Measurements from ENCODE around the gene SCUBE2. TPM values are rescaled to one million over a fixed set of nuclear protein-coding genes. Genes with fewer than 3 reads are reported as not detected.

Gene SCUBE2
- total and polyA plus RNA-seq, 4 donors = 2.4 to 6.0 (median 3.8) TPM

GRCh38 chr11:9046481-9046880 lies 44.9 kb downstream of the SCUBE2 start:
- 84 to 86% methylated on average over 4 of the region's 4 CpGs for WGBS, 2 donors
- no peaks in the 10 kb centered on the region for H3K36me3 ChIP-seq (ENCODE audit: control insufficient read depth in 1 of 2, insufficient read depth in 2 of 2, low read length in 1 of 2)
- H3K27me3 ChIP-seq (ENCODE audit: control insufficient read depth in 1 of 2, insufficient read depth in 2 of 2, low read length in 1 of 2) = no peaks in the 10 kb centered on the region
- DNase-seq (no peak), ATAC-seq (ENCODE audit: low FRiP score) (no peak)
- intact Hi-C loops (cut with DNase I) = no loop called here
- no peak overlapping the region for H3K27ac ChIP-seq (ENCODE audit: low read depth in 1 of 2, low read length in 2 of 2)
- no peaks in the 10 kb centered on the region for H3K4me1 ChIP-seq (ENCODE audit: control insufficient read depth in 1 of 2, insufficient read depth in 2 of 2, low read length in 2 of 2)
- no peaks in the 10 kb centered on the region for H3K9me3 ChIP-seq (ENCODE audit: control insufficient read depth, low read length)
- no peak overlapping the region for H3K4me3 ChIP-seq (ENCODE audit: low read length in 2 of 2)

- Histone ChIP-seq H3K9me3 (ENCODE audit: control insufficient read depth, low read length) (no peaks in the 10 kb centered on the region), H3K27ac (ENCODE audit: low read depth in 1 of 2, low read length in 2 of 2) (no peak overlapping the region), H3K27me3 (ENCODE audit: control insufficient read depth in 1 of 2, insufficient read depth in 2 of 2, low read length in 1 of 2) (no peaks in the 10 kb centered on the region), H3K36me3 (ENCODE audit: control insufficient read depth in 1 of 2, insufficient read depth in 2 of 2, low read length in 1 of 2) (no peaks in the 10 kb centered on the region), H3K4me3 (ENCODE audit: low read length in 2 of 2) (no peak overlapping the region), H3K4me1 (ENCODE audit: control insufficient read depth in 1 of 2, insufficient read depth in 2 of 2, low read length in 2 of 2) (no peaks in the 10 kb centered on the region)
- intact Hi-C loops (cut with DNase I) = no loop called here
- WGBS, 2 donors = 91 to 93% methylated on average over 1 of the region's 1 CpG
- DNase-seq (no peak), ATAC-seq (ENCODE audit: low FRiP score) (no peak)
Observed at GRCh38 chr11:9042488-9042887, 48.9 kb downstream of the SCUBE2 start.

- Histone ChIP-seq H3K27me3 (ENCODE audit: control insufficient read depth in 1 of 2, insufficient read depth in 2 of 2, low read length in 1 of 2) (no peaks in the 10 kb centered on the region), H3K27ac (ENCODE audit: low read depth in 1 of 2, low read length in 2 of 2) (no peak overlapping the region), H3K9me3 (ENCODE audit: control insufficient read depth, low read length) (no peaks in the 10 kb centered on the region), H3K4me1 (ENCODE audit: control insufficient read depth in 1 of 2, insufficient read depth in 2 of 2, low read length in 2 of 2) (no peaks in the 10 kb centered on the region), H3K36me3 (ENCODE audit: control insufficient read depth in 1 of 2, insufficient read depth in 2 of 2, low read length in 1 of 2) (no peaks in the 10 kb centered on the region), H3K4me3 (ENCODE audit: low read length in 2 of 2) (no peak overlapping the region)
- intact Hi-C loops (cut with DNase I) = no loop called here
- ATAC-seq (ENCODE audit: low FRiP score) (no peak), DNase-seq (no peak)
- 99 to 100% methylated on average over 2 of the region's 2 CpGs for WGBS, 2 donors
Observed at GRCh38 chr11:9041747-9042146, 49.7 kb downstream of the SCUBE2 start.

GRCh38 chr11:9040410-9040809 lies 51.0 kb downstream of the SCUBE2 start:
- intact Hi-C loops (cut with DNase I) = no loop called here
- Histone ChIP-seq H3K36me3 (ENCODE audit: control insufficient read depth in 1 of 2, insufficient read depth in 2 of 2, low read length in 1 of 2) (no peaks in the 10 kb centered on the region), H3K27me3 (ENCODE audit: control insufficient read depth in 1 of 2, insufficient read depth in 2 of 2, low read length in 1 of 2) (no peaks in the 10 kb centered on the region), H3K4me3 (ENCODE audit: low read length in 2 of 2) (no peak overlapping the region), H3K27ac (ENCODE audit: low read depth in 1 of 2, low read length in 2 of 2) (no peak overlapping the region), H3K4me1 (ENCODE audit: control insufficient read depth in 1 of 2, insufficient read depth in 2 of 2, low read length in 2 of 2) (no peaks in the 10 kb centered on the region), H3K9me3 (ENCODE audit: control insufficient read depth, low read length) (no peaks in the 10 kb centered on the region)
- 94 to 95% methylated on average over 10 of the region's 10 CpGs for whole genome bisulfite sequencing, 2 donors
- ATAC-seq (ENCODE audit: low FRiP score) (no peak), DNase-seq (no peak)

- Histone ChIP-seq H3K27me3 (ENCODE audit: control insufficient read depth in 1 of 2, insufficient read depth in 2 of 2, low read length in 1 of 2) (no peaks in the 10 kb centered on the region), H3K4me1 (ENCODE audit: control insufficient read depth in 1 of 2, insufficient read depth in 2 of 2, low read length in 2 of 2) (no peaks in the 10 kb centered on the region), H3K9me3 (ENCODE audit: control insufficient read depth, low read length) (no peaks in the 10 kb centered on the region), H3K4me3 (ENCODE audit: low read length in 2 of 2) (no peak overlapping the region), H3K36me3 (ENCODE audit: control insufficient read depth in 1 of 2, insufficient read depth in 2 of 2, low read length in 1 of 2) (no peaks in the 10 kb centered on the region), H3K27ac (ENCODE audit: low read depth in 1 of 2, low read length in 2 of 2) (no peak overlapping the region)
- intact Hi-C loops (cut with DNase I) = no loop called here
- DNase-seq (no peak), ATAC-seq (ENCODE audit: low FRiP score) (no peak)
- WGBS, 2 donors = 97 to 98% methylated on average over 19 of the region's 19 CpGs
Observed at GRCh38 chr11:9039863-9040262, 51.5 kb downstream of the SCUBE2 start.

GRCh38 chr11:9039198-9039597 lies 52.2 kb downstream of the SCUBE2 start:
- no peaks in the 10 kb centered on the region for H3K4me1 ChIP-seq (ENCODE audit: control insufficient read depth in 1 of 2, insufficient read depth in 2 of 2, low read length in 2 of 2)
- no peaks in the 10 kb centered on the region for H3K36me3 ChIP-seq (ENCODE audit: control insufficient read depth in 1 of 2, insufficient read depth in 2 of 2, low read length in 1 of 2)
- no peaks in the 10 kb centered on the region for H3K27me3 ChIP-seq (ENCODE audit: control insufficient read depth in 1 of 2, insufficient read depth in 2 of 2, low read length in 1 of 2)
- ATAC-seq (ENCODE audit: low FRiP score) = no peak
- H3K9me3 ChIP-seq (ENCODE audit: control insufficient read depth, low read length) = no peaks in the 10 kb centered on the region
- intact Hi-C loops (cut with DNase I) = no loop called here
- H3K27ac ChIP-seq (ENCODE audit: low read depth in 1 of 2, low read length in 2 of 2) = no peak overlapping the region
- no peak for DNase-seq
- WGBS, 2 donors = 93 to 95% methylated on average over 9 of the region's 9 CpGs
- no peak overlapping the region for H3K4me3 ChIP-seq (ENCODE audit: low read length in 2 of 2)

GRCh38 chr11:9038541-9038940 lies 52.9 kb downstream of the SCUBE2 start:
- Histone ChIP-seq H3K36me3 (ENCODE audit: control insufficient read depth in 1 of 2, insufficient read depth in 2 of 2, low read length in 1 of 2) (no peaks in the 10 kb centered on the region), H3K9me3 (ENCODE audit: control insufficient read depth, low read length) (no peaks in the 10 kb centered on the region), H3K4me1 (ENCODE audit: control insufficient read depth in 1 of 2, insufficient read depth in 2 of 2, low read length in 2 of 2) (no peaks in the 10 kb centered on the region), H3K27me3 (ENCODE audit: control insufficient read depth in 1 of 2, insufficient read depth in 2 of 2, low read length in 1 of 2) (no peaks in the 10 kb centered on the region), H3K4me3 (ENCODE audit: low read length in 2 of 2) (no peak overlapping the region), H3K27ac (ENCODE audit: low read depth in 1 of 2, low read length in 2 of 2) (no peak overlapping the region)
- WGBS, 2 donors = 87 to 97% methylated on average over 3 of the region's 3 CpGs
- intact Hi-C loops (cut with DNase I) = no loop called here
- no peak for DNase-seq
- ATAC-seq (ENCODE audit: low FRiP score) = no peak

- intact Hi-C loops (cut with DNase I) = no loop called here
- no peaks in the 10 kb centered on the region for H3K27me3 ChIP-seq (ENCODE audit: control insufficient read depth in 1 of 2, insufficient read depth in 2 of 2, low read length in 1 of 2)
- ATAC-seq (ENCODE audit: low FRiP score) = no peak
- no peaks in the 10 kb centered on the region for H3K9me3 ChIP-seq (ENCODE audit: control insufficient read depth, low read length)
- no peak for DNase-seq
- H3K27ac ChIP-seq (ENCODE audit: low read depth in 1 of 2, low read length in 2 of 2) = no peak overlapping the region
- no peak overlapping the region for H3K4me3 ChIP-seq (ENCODE audit: low read length in 2 of 2)
- WGBS, 2 donors = 92 to 98% methylated on average over 1 of the region's 1 CpG
- no peaks in the 10 kb centered on the region for H3K4me1 ChIP-seq (ENCODE audit: control insufficient read depth in 1 of 2, insufficient read depth in 2 of 2, low read length in 2 of 2)
- no peaks in the 10 kb centered on the region for H3K36me3 ChIP-seq (ENCODE audit: control insufficient read depth in 1 of 2, insufficient read depth in 2 of 2, low read length in 1 of 2)
Observed at GRCh38 chr11:9037963-9038362, 53.4 kb downstream of the SCUBE2 start.

GRCh38 chr11:9037046-9037780 lies 54.2 kb downstream of the SCUBE2 start:
- H3K9me3 ChIP-seq (ENCODE audit: control insufficient read depth, low read length) = no peaks in the 10 kb centered on the region
- ATAC-seq (ENCODE audit: low FRiP score) = no peak

More at GRCh38 chr11:9037046-9037780, 54.2 kb downstream of the SCUBE2 start:
- Histone ChIP-seq H3K27ac (ENCODE audit: low read depth in 1 of 2, low read length in 2 of 2) (no peak overlapping the region), H3K4me1 (ENCODE audit: control insufficient read depth in 1 of 2, insufficient read depth in 2 of 2, low read length in 2 of 2) (no peaks in the 10 kb centered on the region), H3K4me3 (ENCODE audit: low read length in 2 of 2) (no peak overlapping the region), H3K36me3 (ENCODE audit: control insufficient read depth in 1 of 2, insufficient read depth in 2 of 2, low read length in 1 of 2) (no peaks in the 10 kb centered on the region), H3K27me3 (ENCODE audit: control insufficient read depth in 1 of 2, insufficient read depth in 2 of 2, low read length in 1 of 2) (no peaks in the 10 kb centered on the region)
- 78 to 87% methylated on average over 7 of the region's 7 CpGs for WGBS, 2 donors
- intact Hi-C loops (cut with DNase I) = no loop called here
- no peak for DNase-seq
